GM06990 (cell line): Measurements from ENCODE around the gene RALGPS1.

Source experiments
- DNase-seq: peaks from one replicate; pipeline ENCODE4 v3.0.0-alpha.2; 2011; ENCODE audit not compliant: insufficient read length; ENCODE audit errors: extremely low read depth
- H3K27me3 ChIP-seq: replicated peaks from 2 replicates; pipeline ENCODE4 v1.6.0; 2011; ENCODE audit warnings: low read length; ENCODE audit not compliant: control insufficient read depth, insufficient read depth
- H3K36me3 ChIP-seq: 2 replicates; pipeline ENCODE4 v1.5.1; 2011; ENCODE audit warnings: low read length; ENCODE audit not compliant: control insufficient read depth, insufficient read depth
- H3K4me3 ChIP-seq: replicated peaks from 2 replicates; pipeline ENCODE4 v1.5.1; 2011; ENCODE audit warnings: low read depth, mild to moderate bottlenecking, control low read depth, low read length
- TF ChIP-seq, protein P1 (sequence below): IDR thresholded peaks from 2 replicates; pipeline ENCODE4 v1.5.1; 2011; ENCODE audit warnings: low read length, control low read depth, mild to moderate bottlenecking, inconsistent platforms; ENCODE audit not compliant: insufficient read depth, poor library complexity, severe bottlenecking

RALGPS1 gene

DNA sequence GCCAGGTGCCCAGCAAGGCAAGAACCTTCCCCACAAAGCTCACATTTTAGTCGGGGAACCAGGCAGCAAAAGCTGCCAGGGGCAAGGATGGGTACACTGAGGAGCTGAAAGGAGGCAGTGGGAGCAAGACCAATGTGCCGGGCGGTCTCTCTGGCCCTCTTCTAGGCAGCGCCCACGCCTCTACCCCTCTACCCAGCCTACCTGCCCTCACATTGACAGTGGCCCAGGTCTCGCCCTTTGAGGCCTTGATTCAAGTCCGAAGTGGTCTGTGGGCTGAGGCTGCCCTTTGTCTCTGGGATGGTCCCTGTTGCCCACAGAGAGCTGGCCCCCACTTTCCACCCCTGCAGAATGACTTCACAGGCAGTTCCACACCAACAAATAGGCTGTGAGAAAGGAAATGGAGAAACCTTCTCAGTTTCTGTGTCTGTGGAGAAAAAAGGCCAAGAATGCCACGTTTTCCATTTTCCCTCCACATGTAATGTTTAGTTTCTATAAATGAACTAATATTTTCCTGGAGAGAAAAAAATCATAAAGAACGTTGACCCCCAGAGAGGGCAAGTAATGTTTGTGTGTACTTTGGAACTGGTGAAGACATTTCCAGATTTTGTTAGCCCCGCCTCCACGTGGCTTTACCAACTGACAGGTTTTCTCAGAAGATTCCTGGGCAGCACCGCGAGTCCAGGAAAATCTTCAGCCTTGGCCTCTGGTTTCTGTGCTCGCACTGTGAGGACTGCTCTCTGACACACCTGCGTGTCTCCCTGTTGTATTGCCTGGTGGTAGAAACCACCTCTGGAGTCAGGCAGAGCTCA is 265.3 kb downstream of the RALGPS1 start:
- DNase-seq = no peak
- H3K4me3 ChIP-seq = no peak overlapping the region
- no peaks in the 10 kb centered on the region for H3K27me3 ChIP-seq
- no peaks in the 10 kb centered on the region for H3K36me3 ChIP-seq
- TF ChIP-seq, protein P1, sequence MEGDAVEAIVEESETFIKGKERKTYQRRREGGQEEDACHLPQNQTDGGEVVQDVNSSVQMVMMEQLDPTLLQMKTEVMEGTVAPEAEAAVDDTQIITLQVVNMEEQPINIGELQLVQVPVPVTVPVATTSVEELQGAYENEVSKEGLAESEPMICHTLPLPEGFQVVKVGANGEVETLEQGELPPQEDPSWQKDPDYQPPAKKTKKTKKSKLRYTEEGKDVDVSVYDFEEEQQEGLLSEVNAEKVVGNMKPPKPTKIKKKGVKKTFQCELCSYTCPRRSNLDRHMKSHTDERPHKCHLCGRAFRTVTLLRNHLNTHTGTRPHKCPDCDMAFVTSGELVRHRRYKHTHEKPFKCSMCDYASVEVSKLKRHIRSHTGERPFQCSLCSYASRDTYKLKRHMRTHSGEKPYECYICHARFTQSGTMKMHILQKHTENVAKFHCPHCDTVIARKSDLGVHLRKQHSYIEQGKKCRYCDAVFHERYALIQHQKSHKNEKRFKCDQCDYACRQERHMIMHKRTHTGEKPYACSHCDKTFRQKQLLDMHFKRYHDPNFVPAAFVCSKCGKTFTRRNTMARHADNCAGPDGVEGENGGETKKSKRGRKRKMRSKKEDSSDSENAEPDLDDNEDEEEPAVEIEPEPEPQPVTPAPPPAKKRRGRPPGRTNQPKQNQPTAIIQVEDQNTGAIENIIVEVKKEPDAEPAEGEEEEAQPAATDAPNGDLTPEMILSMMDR = no peak

DNA sequence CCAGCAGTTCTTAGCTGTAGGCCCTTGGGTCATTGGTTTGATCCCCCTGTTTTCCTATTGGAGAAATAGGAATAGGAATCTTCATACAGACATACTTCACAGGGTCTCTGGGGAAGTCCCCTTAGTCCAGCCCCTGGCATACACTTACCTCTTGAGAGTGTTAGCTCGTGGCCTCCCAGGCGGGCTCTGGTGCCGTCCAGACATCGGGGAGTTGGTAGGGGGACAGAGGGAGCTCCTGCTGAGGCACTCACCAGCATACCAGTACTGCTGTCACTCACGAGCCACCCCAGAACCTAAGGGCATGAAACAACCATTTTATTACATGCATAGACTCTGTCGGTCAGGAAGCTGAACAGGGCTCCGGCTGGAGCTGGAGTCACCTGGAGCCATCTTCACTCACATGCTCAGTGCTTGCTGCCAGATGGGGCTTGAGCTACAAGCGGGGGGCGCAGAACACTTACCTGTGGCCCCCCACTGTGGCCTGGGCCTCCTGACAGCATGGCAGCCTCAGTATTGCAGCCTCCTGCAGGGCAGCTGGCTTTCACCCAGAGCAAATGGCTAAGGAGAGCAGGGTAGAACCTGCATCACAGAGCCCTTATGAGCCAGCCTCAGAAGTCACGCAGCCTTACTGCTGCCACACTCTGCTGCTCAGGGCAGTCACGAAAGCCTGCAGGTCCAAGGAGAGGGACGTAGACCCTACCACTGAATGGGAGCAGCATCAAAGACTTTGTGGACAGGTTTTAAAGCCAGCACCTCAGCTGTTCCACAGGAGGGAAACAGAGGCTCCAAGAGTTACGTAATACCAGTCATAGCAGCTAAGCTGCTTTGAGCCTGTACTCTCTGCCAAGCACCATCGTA is 266.1 kb downstream of the RALGPS1 start:
- DNase-seq = no peak
- Histone ChIP-seq H3K27me3 (no peaks in the 10 kb centered on the region), H3K36me3 (no peaks in the 10 kb centered on the region), H3K4me3 (no peak overlapping the region)
- TF ChIP-seq, protein P1 = no peak

DNA sequence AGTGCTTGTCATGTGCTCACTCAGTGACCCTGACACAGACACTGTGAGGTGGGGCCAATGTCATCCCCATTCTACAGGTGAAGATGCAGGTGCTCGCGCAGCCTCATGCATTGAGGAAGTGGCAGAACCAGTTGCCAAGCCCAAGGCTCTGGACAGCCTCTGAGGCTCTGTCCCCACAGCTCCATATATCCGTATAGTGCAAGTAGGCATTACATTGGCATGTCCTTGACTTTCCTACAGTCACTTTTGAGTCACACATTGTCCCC is 266.7 kb downstream of the RALGPS1 start:
- H3K36me3 ChIP-seq = no peaks in the 10 kb centered on the region
- no peaks in the 10 kb centered on the region for H3K27me3 ChIP-seq
- no peak for DNase-seq
- TF ChIP-seq, protein P1 = no peak
- H3K4me3 ChIP-seq = no peak overlapping the region

DNA sequence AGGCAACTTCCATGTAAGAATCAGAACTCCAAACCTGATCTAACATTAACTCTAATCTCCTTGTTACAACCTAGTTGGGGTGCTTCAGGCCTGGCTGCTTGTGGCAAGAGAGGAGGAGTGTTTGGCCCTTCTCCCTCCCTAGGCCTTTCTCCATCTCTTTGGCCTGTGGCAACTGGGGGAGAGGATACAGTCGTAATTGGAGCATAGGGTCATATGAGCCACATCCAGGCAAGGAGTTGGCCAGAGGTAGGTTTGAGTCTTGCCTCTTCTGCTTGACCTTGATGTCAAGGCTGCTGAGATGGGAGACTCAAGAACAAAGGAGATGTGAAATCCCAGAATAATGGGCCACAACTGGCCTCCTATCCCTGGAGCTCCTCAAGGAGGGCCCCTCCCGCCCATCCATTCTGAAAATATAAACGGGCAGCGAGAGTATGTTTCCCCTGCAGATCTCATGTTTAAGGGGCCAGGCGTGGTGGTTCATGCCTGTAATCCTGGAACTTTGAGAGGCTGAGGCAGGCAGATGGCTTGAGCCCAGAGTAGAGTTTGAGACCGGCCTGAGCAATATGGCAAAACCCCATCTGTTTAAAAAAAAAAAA is 267.1 kb downstream of the RALGPS1 start:
- DNase-seq = no peak
- TF ChIP-seq, protein P1 = no peak
- no peaks in the 10 kb centered on the region for H3K36me3 ChIP-seq
- H3K27me3 ChIP-seq = no peaks in the 10 kb centered on the region
- no peak overlapping the region for H3K4me3 ChIP-seq

DNA sequence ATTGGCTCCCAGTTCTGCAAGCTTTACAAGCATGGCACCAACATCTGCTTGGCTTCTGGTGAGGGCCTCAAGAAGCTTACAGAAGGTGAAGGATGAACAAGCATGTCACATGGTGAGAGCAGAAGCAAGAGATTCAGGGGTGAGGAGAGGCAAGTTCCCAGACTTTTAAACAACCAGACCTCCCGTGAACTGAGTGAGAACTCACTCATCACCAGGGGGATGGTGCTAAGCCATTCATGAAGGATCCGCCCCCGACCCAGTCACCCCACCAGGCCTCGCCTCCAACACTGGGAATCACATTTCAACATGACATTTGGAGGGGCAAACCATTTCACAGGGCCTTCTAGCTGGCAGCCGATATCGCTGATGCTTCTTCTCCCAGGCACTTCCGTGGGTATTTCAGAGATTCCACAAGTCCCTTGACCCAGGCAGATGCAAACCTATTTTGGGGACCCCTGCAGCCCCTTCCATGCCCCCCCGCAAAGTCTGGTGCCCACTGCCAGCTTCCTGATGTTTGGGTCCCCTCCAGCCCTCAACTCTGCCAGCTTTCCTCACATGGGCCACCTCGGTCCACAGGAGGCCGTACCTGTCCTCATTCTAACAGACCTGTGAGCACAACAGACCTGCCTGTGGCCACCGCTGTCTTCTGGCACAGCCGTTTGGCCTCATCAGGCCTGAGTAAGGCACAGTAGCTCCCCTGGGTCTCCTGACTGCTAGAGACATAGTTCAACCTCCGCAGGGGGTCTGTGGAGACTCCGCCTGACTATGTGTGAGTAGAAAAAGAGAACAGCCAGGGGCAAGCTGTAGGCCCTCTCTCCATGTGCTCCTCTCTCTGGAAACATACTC is 268.5 kb downstream of the RALGPS1 start:
- Histone ChIP-seq H3K36me3 (no peaks in the 10 kb centered on the region), H3K4me3 (no peak overlapping the region), H3K27me3 (no peaks in the 10 kb centered on the region)
- TF ChIP-seq, protein P1 = no peak
- DNase-seq = no peak
